Stimulated activated CD8-positive, alpha-beta memory T cell treated with anti-CD3 and anti-CD28 coated beads, Interleukin-15, amount 100 ng/mL, for 4 hours (primary cell): ENCODE results near the gene DESI2.
"Not testable (repeated sequence)": the region's sequence is repeated elsewhere in the genome, so short reads cannot be mapped to it uniquely, and the experiment has no call there.

Experiments used
- DNase-seq, 2 donors: peaks; one replicate each; pipeline ENCODE4 v3.0.0-alpha.2; 2020; ENCODE audit warnings: low read depth in 2 of 2

Gene DESI2

DNA sequence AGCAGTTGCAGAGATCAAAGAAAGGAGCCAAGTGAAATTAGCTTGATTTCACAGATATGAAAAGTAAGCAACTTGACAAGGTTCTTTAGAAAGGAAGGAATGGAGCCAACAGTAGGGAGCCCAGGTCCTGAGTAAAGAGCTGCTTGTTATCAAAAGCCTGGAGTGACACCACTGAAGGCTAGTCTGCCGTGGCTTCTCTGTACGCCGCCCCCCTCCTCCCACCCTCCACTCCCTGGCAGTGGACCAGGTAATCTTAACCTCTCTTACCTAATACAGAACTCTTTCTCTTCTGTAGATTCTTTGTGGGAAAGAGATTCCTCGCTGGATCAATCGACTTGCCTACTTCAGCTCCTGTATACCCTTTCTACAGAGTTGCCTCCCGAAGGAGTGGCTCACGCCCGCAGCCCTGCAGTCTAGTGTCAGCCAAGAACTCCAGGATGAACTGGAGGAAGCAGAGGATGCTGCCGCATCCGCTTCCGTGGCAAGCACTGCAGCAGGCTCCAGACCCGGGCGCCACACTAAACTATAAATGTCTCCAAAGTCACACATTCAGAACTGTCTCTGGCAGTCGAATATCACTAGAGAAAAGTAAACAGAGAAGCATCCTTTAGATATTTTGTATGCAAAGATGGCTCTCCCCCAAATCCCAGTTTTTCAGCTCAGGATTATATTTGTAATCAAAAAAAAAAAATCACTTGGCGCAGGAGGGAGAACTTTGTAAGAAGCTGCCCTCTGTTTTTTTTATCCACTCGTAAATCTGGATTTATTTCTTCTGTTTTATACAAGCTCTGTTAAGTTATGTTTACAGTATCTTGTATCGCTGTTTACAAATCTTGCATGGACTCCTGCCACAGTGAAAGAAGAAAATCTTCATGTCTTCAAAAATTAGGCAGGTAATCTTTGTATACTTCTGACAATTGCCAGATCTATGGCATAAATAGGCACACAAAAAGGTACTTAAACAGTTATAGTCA lies 52.6 kb downstream of the DESI2 start:
- no peak for DNase-seq

DNA sequence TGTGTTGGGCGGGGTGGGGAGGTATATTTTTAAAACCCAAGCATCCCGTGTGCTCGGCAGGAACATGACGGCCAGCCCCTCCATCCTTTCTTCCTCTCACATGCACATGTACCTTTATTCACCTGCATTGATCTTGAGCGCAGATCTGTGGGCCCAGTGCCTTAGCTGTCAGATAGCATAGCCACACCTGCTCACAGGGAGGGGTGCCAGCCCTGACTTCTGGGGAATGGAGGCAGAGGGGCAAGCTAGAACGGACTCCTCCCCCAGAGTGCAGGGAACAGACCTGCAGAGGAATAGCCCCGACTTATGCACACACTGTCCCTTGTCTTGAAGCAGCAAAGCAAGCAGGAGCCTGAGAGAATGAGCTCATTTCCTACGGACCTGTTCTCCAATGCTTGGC lies 56.1 kb downstream of the DESI2 start:
- no peak for DNase-seq

DNA sequence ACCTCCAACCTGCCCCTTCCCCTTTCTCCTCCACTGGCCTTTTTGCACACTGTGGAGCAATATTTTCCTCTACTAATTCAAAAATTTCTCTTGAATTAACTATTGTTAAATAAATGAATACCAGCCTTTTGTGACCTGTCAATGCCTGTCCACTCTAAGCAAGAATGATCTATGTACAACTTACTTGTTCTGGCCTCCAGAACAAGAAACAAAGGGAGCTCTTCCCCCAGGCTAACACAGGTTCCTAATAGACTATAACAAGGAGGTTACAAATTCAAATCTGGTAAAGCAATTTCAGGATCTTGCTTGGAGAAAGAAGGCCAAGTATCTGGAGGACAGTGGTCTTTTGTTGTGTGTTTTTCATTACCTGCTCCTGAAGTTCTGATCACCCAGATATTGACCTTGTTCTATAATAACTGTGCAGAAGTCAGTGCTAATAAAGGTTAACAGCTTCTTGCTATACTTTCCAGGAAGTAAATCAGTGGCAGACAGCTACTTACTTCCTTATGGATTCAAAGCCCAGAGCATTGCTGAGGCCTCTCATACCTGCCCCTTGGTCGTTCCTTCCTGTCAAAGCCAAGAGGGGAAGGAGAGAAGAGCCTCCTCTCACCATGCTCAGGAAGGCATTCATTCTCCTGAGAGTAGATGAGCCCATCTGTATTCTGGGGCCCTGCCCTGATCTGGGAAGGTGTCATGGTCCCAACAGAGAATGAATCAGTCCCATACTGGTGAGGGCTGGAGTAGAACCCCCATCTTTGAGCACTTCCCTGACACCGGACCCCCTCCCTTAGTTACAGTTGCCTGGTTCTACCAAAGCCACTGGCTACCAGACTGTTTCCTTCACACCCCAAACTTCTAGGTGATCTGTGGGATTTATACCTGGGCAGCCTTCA lies 56.8 kb downstream of the DESI2 start:
- DNase-seq = no peak

DNA sequence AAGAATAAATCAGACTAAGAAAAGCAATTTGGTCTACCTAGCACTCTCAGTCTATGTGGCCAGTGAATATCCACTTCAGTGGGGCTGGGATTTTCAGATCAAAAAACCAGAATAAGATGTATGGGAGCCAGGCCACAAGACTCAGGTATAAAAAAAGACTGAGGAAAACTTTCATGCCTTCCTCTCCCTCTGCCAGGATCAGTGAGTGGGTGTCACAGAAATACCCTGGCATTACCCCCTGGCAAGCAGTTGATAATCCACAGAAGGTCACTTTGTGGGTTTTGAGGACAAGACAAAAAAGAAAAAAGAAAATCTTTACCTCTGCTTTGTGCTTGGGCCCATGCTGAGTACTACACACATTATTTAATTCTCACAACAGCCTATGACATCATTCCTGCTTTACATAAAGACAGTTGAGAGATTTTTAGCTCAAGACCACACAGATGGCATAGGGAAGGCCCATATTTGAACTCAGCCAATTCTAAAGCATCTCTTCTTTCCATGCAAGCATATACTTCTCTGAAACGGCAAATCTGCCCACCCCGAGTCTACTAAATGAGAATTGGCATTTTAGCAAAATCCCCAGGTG lies 57.6 kb downstream of the DESI2 start:
- DNase-seq = no peak

DNA sequence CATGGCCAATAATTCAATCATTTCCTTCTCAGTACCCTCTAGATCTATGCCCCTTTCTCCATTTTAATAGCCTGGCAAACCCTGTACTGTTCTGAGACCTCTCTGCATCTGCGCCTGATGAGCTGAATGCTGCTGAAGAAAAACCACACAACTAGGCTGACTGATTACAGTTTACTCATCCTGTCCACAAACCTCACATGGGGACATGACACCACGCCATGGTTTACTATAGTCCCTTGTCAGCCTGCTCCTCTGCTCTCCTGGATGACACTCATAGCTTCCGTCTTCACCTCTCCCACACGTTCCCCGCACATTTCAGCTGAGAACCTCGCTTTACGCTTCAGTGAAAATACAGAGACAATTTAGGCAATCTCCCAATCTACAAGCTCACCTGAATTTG lies 59.7 kb downstream of the DESI2 start:
- no peak for DNase-seq

DNA sequence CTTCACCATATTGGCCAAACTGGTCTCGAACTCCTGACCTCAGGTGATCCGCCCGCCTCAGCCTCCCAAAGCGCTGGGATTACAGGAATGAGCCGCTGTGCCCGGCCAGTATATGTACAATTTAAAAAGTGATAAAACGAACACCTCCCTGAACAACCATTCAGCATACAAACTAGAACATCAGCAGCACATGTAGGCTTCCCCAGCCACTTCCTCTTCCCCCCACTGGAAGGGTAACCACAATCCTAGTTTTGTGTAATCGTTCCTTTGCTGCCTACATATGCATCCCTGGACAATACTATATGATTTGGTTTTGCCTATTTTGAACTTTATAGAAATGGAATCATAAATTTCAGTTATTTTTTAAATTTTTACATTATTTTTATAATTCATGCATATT lies 60.4 kb downstream of the DESI2 start:
- DNase-seq = no peak

DNA sequence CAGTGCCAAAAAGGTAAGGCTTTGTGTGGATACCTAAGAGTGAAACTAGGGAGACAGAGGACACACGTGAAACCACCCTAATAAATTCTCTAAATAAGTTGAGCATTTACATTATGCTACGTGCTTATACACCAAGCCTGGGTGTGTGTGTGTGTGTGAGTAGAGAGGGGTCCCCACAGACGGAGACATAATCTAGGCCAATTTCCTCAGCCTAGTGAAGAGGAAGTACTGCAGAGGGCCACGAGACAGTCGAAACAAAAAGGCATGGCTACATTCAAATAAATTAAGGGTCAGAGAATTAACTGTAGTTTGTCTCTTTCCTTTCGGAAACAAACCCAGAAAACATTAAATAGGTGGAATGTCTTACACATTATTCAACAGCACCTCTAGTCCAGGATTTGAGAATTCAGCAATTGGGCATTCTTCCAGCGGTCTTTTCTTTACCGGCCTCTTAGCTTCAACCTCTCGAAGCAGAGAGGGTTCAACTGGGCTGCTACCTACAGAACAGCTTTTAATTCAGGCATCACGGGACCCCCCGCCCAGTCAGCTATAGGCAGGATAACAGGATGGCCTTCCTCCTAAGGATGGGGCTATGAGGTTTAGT lies 75.0 kb downstream of the DESI2 start:
- DNase-seq = no peak

DNA sequence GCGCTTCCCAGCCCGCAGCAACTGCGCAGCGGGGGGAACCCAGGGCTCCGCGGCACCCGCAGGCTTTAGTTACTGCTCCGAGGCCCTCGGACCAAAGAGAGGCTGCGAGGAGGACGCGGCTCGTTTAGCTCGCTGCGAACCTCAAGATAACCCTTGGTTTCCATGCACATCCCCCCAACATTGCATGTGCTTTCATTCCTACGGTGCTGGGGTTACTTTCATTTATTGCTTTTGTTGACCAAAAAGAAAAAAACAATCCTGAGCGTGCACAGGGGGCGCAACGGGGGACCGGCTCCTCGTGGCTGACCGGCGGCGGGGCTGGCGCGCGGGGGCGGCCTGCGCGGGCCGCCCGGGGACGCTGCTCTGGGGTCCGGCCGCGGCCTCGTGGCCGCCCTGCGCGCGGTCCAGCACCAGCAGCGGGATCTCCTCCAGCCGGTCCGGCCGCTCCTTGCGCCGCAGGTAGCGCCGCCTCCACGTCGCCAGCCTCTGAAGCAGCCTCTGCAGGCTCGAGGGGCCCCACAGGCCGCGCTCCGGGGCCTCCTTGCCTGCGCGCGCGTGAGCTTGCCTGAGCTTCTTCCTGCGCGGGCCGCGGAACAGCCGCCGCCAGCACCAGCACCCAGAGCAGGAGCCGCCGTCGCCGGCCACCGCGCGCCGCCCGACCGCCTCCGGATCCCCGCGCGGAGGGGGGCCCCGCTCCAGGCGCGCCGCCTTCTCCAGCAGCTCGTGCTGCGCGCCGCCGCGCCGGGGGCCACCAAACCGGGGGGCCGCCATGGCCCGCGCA lies 77.4 kb downstream of the DESI2 start:
- DNase-seq = no peak

DNA sequence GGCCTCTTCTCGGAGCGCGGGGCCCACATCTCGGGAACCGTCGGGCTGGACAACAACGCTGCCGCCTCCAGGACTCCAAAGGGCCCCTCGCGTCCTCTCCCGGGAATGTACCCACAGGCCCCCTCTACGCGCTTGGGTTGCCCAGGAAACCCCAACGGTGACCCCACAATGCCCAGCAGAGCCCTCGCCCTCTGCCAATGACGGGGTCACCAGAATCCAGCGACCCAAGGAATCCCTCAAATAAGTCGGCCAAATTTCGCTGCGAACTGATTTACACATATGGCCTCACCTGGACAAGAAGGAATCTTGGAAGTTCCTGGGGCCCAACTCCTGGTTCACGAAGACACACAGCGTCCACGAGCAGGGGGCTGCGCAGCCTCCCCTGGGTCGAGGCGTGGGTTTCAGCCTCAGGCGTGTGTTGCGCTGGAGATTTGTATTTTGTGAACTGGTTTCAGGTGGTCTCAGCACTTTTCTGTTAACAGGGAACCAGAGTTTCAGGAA lies 78.1 kb downstream of the DESI2 start:
- DNase-seq = no peak

DNA sequence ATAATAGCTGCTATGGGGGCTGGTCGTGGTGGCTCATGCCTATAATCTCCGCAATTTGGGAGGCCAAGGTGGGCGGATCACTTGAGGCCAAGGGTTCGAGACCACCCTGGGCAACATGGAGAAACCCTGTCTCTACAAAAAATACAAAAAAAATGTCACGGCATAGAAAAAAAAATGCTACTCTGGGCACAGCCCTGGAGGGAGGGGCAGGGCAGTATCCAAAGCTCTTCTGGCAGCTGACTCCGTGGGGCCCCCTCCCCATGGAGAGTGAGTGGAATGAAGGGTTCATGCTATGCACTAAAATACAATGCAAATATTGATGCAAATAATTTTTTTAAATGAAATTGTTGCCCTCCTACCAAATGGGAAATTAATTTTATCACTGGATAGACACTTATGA lies 78.7 kb downstream of the DESI2 start:
- DNase-seq = no peak

DNA sequence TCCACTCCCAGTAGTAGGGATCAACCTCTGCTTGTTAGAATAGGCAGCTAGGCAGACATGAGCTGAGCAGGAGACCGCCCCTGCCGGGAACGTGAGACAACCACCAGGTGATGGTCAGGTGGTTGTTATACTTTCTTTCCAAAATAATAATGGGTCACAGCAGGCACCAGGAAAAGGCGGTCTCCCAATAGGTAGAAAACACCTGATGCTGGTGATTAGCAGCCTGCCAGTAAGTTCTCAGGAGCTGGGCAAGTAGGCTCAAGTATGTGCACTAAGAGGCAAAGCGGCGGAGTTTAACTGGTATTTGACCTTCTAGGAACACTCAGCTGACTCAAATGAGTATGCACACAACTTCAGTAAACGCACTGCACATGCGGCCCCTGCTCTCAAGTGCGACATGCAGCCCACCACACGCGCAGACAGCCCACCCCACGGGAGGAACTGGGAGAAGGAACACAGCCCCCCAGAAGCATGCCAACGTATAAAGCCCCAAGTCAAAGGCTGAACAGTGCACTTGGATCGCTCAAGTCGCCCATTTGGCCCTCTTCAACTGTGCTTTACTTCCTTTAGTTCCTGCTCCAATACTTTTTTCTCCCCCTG lies 80.0 kb downstream of the DESI2 start:
- DNase-seq = no peak

DNA sequence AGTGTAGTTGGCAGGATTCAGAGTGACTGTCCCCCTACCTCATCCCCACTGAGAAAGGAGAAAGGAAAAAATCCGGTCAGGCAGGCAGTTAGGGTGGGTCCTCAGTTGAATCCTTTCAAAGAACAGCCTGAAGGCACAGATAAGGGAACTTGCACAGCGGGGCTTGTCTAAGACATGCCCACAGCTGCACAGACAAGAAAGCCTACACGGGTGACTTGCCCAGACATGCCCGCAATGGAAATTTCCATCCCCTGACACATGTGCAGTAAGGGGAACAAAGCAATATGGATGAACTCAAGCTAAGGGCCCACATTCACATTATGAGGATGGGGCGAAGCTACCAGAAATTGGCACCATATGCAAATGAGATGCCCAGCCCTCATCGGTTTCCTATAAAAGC lies 82.5 kb downstream of the DESI2 start:
- no peak for DNase-seq

DNA sequence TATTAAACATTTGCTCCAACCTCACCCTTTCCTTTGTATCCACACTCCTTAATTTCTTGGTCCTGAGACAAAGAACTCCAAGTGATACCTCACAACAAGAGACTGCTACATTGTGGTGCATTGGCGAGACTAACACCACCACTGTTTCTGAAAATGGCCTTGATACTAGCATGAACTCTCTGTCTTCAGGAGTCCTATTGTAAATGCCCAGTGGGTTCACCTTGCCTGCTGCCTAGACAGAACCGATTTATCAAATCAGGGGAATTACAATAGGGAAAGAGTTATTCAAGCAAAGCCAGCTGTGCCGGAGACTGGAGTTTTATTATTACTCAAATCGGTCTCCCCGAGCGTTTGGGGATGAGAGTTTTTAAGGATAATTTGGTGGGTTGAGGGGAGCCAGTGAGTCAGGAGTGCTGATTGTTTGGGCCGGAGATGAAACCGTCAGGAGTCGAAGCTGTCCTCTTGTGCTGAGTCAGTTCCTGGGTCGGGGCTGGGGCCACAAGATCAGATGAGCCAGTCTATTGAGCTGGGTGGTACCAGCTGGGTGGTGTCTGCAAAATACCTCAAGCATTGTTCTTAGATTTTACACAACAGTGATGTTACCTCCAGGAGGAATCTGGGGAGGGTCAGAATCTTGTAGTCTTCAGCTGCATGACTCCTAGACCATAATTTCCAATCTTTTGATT lies 83.1 kb downstream of the DESI2 start:
- DNase-seq = no peak

DNA sequence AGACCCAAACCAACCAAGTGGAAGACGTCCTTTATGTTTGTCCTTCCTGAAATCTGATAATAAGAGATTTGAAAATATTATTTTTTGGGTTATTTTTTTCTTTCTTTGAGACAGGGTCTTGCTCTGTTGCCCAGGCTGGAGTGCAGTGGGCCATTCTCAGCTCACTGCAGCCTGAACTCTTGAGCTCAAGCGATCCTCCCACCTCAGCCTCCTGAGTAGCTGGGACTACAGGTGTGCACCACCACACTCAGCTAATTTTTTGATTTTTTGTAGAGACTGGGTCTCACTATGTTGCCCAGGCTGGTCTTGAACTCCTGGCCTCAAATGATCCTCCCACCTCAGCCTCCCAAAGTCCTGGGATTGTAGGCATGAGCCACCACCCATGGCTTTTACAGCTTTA lies 86.2 kb downstream of the DESI2 start:
- not testable (repeated sequence) for DNase-seq

DNA sequence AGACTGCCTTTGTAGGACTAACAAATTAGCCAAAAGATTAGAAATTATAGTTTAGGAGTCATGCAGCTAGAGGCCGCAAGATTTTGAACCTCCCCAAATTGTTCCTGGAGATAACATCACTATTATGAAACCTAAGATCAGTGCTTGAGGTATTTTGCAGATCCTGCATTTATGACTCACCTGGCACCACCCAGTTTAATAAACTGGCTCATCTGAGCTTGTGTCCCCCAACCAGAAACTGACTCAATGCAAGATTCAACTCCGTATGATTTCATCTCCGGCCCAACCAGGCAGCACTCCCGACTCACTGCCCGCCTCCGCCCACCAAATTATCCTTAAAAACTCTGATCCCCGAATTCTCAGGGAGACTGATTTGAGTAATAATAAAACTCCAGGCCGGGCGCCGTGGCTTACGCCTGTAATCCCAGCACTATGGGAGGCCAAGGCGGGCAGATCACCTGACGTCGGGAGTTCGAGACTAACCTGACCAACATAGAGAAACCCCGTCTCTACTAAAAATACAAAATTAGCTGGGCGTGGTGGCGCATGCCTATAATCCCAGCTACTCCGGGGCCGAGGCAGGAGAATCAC lies 87.2 kb downstream of the DESI2 start:
- DNase-seq = not testable (repeated sequence)

DNA sequence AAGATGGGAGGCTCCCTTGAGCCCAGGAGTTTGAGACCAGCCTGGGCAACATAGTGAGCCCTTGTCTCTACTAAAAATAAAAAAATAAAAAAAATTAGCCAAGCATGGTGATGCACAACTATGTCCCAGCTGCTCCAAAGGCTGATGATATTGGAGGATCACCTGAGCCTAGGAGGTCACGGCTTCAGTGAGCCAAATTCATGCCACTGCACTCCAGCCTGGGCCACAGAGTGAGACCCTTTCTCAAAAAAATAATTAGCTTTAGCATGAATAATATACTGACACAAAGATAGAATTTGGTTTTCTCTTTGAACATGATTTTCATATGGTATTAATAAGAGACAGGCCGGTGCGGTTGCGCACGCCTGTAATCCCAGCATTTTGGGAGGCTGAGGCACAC lies 88.8 kb downstream of the DESI2 start:
- no peak for DNase-seq

DNA sequence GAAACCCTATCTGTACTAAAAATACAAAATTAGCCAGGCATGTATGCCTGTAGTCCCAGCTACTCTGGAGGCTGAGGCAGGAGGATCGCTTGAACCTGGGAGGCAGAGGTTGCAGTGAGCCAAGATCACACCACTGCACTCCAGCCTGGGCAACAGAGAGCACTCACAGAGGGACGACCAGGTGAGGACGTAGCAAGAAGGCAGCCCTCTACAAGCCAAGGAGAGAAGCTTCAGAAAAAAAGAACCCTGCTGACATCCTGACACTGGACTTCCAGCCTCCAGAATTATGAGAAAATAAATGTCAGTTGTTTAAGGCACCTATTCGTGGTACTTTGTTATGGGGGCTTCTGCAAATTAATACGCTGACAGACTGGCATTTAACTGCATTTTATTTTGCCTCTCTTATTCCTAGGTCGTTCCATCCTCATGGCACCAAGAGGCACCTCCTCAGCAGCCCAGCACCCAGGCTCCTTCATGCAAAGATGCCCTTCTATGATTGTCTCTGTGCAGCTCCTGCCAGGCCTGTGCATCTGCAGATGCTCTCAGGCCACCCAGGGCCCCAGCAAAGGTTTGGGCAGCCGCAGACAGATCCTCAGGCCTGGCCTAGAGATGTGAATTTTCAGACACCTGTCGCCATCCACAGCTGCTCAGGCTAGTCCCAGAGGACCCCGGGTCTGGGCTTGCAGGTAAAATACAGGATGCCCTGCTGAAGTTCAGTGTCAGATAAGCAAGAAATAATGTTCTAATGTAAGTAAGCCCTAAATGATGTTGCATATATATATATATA lies 96.5 kb downstream of the DESI2 start:
- no peak for DNase-seq

DNA sequence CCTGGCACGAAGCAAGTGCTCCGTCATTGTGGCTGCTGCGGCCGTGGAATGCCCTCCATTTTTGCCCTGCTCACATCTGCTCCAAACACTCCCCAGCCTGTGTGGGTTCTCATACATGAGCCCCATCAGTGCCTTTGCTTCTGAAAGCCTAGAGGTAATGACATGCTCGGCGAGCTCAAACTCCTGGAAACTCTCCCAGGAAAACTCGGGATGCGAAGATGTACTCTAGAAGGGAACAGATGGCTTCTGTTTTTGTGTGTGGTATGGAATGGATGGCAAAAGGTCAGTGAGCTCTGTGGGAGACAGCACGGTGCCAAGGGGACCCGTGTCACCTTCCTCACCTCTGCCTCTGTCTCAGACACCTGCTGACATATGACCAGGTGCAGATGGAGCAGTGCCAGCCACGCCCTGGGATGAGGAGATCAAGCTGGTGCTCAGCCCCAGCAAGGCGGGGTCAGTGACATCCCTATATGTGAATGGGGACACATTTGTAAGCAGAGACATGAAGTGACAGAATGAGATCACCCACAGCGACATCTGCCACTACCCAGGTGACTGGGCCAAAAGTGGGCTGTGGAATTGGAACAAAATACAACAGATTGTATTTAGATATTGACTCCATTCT lies 98.5 kb downstream of the DESI2 start:
- DNase-seq = no peak
